NCI-H1694 treated with DMSO at 0.1 percent for 48 hours (cell line): ENCODE measurements around the gene IFITM10.
A peak's percentile ranks its signal among the peaks of the same experiment; 100 is the strongest.

ENCODE experiments used
- DNase-seq: peaks from one replicate; lab custom pipeline; 2025; lab: John Stamatoyannopoulos, UW

Gene IFITM10

GRCh38 chr11:1763796-1764661 is 13.6 kb upstream of the IFITM10 start, which contains the start of gene CTSD:
Gene CTSD, minus strand, starts transcription at chr11:1763927. Its CDS starts 68 bp downstream, at chr11:1763859.
- peak; percentile 19 for DNase-seq

- DNase-seq = no peak
Measured at GRCh38 chr11:1763336-1763795, 13.0 kb upstream of the IFITM10 start.

GRCh38 chr11:1762537-1763302 is 12.3 kb upstream of the IFITM10 start:
- no peak for DNase-seq

DNA sequence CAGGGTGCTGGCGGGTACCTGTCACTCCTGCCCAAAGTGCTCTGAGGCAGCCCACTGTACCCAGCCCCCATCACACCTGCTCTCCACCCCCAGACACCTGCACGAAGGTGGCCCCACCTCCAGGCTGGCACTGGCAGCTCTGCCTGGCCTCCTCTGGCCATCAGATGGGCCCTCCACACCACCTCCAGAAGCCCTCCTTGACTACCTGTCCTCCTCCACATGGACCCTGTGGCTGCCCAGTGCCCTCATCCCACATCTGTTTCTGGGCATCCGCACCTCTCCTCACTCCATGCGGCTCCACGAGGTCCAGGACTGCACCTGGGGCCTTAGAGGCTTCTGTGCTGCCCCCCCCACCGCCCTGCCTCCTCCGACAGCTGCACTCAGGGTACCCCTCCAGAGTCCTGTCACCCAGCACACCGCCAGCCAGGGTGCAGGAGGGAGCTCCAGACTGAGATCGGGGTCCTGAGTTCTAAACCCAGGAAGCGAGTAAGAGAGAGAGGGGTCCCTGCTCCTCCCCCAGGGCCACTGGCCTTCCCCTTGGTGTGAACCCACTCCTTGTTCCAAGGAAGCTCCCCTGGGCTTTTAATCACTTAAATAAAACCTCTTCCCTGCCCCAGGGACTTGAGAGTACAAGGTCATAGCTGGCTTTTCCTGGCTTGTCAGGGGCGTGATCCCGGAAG is 11.6 kb upstream of the IFITM10 start:
- DNase-seq = no peak

GRCh38 chr11:1761110-1761856 is 10.9 kb upstream of the IFITM10 start:
- no peak for DNase-seq

GRCh38 chr11:1760351-1761109 is 10.1 kb upstream of the IFITM10 start:
- DNase-seq = no peak

GRCh38 chr11:1759851-1760220 is 9.4 kb upstream of the IFITM10 start:
- DNase-seq = no peak

DNA sequence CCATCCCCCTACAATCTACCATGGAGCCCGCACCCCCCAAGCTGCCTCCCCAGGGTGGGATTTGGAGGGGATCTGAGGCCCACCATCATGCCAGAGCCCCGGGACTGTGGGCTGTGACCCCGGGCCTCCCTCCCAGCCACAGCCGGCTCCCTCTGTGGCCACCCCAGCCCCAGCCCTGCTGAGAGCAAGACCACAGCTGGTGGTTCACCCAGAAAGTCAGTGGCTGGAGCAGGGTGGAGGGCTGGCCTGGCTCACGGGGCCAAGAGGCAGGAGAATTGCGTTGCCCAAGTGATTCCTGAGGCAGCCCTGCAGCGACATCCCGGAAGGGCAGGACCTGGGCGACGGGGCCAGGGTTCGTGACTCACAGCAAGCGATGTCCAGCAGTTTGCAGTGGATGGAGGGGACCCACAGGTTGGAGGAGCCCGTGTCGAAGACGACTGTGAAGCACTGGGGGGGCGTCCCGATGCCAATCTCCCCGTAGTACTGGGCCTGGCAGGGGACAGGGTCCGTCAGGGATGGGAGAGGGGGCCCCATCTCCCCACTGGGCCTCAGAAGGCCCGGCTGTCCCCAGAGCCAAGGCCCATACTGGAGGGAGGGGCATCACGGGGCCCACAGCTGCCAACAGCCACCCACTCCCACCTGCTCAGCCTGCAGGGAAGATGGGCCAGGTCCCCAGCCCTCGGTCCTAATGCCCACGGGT is 8.9 kb upstream of the IFITM10 start:
- no peak for DNase-seq

- DNase-seq = no peak
Measured at GRCh38 chr11:1758611-1759150, 8.3 kb upstream of the IFITM10 start.

GRCh38 chr11:1757861-1758610 is 7.6 kb upstream of the IFITM10 start:
- no peak for DNase-seq

GRCh38 chr11:1756791-1757771 is 6.7 kb upstream of the IFITM10 start:
- no peak for DNase-seq

DNA sequence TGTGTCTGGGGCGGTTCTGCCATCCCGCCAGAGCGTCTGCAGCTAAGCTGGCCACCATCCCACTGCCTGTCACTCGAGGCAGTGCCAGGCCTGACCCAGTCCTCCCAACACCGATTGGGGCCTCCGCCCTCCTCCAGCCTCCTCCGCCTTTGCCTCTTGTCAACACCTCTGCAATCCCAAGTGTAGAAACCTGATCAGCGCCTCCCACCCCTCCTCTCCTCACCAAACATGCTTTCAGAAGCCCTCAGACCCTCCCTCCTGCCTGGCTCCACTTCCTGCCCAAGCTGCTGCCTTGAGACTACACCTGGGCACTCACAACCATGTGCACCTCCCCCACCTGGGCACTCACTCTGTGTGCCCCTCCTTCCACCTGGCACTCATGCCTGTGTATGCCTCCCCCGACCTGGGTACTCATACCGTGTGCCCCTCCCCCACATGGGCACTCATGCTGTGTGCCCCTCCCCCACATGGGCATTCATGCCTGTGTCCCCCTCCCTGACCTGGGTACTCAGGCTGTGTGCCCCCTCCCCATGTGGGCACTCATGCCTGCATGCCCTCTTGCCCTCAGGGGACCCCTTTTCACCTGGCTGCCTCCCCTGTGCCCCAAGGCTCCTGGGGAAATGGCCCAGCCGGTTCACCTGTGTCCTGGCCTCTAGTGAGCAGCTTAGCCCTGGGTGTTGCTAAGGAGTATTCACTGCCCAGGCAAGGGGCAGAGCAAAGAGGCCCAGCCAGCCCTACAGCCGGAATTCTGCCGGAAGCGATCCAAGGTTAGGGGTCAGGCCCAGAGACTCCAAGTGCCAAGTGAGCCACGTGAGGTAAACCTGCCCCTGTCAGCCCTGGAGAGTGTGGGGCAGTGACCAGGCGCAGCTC is 5.5 kb upstream of the IFITM10 start:
- no peak for DNase-seq

DNA sequence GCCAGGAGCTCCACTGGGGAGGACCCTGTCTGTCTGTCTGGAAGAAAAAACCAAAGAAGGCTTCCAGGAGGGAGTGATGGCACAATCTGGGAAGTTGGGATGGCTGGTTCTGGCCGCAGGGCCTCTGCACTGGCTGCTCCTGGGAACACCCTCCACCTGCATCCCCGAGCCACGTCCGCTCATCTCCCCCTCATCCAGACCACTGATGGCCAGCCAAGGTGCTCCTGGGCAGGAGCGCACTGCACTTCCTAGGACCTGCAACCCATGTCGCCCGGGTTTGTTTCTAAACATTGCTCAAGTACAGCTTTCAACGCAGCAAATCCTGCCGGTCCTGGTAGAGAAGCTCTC is 4.9 kb upstream of the IFITM10 start:
- no peak for DNase-seq

DNA sequence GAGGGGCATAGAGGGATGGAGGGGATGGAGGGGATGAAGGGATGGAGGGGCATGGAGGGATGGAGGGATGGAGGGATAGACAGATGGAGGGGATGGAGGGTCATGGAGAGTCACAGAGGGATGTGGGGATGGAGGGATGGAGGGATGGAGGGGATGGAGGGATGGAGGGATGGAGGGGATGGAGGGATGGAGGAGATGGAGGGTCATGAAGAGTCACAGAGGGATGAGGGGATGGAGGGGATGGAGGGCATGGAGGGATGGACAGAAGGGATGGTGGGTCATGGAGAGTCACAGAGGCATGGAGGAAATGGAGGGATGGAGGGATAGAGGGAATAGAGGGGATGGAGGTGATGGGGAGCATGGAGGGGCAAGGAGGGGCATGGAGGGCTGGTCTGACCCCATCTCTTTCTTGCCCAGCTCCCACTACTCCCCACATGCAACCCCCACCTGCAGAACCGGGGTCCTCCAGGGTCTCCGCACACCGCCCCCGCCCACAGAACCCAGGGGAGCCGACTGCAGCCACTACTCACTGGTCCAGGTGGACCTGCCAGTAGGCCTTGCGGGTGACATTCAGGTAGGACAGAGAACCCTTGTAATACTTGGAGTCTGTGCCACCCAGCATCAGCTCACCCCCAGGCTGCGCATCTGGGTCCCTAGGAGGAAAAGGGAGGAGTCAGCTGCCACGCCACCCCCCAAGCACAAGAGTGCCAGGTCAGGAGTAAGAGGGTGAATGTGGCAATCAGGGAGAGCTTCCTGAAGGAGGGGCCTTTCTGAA is 4.2 kb upstream of the IFITM10 start:
- DNase-seq = no peak

DNA sequence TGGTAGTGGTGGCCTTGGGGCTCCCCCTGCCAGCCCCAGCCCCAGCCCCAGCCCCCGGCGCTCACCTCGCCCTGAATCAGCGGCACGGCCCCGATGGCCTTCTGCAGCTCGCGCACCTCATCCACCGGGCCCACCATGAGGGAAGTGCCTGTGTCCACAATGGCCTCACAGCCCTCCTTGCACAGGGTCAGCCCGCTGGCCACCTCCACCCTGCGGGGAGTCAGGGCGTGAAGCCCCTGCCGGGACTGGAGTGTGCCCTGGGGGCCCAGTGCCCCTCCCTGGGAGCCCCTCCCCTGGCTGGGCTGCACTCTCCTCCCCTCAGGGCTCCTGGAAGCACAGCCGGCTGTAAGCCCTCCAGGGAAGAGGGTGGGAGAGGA is 3.5 kb upstream of the IFITM10 start:
- DNase-seq = no peak

DNA sequence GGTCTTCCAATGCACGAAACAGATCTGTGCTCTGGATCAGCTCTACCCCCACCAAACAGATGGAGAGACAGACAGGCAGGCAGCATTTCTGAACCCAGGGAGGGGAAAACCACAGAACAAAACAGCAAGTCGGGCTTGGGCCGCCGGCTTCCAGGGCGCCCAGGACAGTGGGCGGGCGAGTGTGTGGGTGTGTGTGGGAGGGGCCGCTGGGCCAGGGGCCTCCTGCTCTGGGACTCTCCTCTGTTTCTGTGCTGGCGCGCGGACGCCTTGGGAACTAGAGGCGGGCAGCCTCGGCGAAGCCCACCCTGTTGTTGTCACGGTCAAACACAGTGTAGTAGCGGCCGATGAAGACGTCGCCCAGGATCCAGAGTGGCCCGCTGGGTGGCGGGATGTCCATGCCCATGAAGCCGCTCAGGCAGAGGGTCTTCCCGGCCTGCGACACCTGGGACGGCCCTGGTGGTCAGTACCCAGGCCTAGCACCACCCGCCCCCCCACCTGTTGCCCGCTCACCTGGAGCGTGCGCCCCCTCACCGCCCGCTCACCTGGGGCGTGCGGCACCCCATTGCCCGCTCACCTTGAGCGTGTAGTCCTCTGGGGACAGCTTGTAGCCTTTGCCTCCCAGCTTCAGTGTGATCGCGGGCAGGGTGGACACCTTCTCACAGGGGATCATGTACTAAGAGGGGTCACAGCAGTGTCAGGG is 3.0 kb upstream of the IFITM10 start:
- no peak for DNase-seq
